GM19397 (cell line): ENCODE data around the gene PDXDC1.
"Not testable (repeated sequence)": the region's sequence is repeated elsewhere in the genome, so short reads cannot be mapped to it uniquely, and the experiment has no call there.

Source experiments
- ATAC-seq: cut with Tn5 transposase; IDR thresholded peaks from one replicate; pipeline ENCODE4 v1.9.1; 2021; ENCODE audit warnings: mild to moderate bottlenecking, moderate library complexity; ENCODE audit not compliant: unreplicated experiment

PDXDC1 gene

GRCh38 chr16:15057681-15058417 is 83.0 kb downstream of the PDXDC1 start:
- no peak for ATAC-seq

- ATAC-seq = no peak
These were observed 84.5 kb downstream of the PDXDC1 start for GRCh38 chr16:15059324-15059723.

DNA sequence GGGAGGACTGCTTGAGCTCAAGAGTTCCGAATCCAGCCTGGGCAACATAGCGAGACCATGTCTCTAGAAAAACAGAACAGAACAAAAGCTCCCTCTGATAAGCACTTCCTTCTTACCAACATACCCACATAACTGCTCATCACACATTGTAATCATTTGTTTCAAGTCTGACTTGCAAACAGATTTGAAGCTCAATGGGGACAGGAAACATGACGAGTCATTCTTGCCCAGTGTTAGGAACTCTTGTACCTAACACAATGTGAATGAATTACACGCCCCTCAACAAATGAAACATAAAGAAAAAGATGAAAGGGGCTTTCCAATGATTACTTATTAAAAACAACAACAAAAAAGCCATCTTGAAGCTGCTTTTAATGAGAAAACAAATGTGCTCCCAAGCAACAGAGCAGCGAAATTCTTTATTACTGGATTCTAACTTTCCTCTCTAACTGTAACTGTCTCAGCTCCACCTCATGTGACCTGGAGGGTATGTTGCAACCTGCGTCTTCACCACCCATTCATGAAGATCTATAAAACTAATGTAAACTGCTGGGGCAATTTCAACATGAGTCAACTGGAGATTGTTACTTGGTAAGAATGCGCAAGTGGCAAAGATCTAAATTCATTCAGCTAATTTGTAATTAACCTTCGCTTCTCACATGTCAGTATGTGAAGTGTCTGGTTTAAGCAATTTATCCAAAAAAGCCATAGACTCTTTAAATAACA is 87.4 kb downstream of the PDXDC1 start:
- ATAC-seq = not testable (repeated sequence)

GRCh38 chr16:15065961-15066360 is 91.1 kb downstream of the PDXDC1 start:
- ATAC-seq = not testable (repeated sequence)

GRCh38 chr16:15066690-15067089 is 91.9 kb downstream of the PDXDC1 start:
- ATAC-seq = not testable (repeated sequence)

GRCh38 chr16:15071013-15071412 is 96.2 kb downstream of the PDXDC1 start:
- not testable (repeated sequence) for ATAC-seq

GRCh38 chr16:15071916-15072769 is 97.3 kb downstream of the PDXDC1 start:
- ATAC-seq = not testable (repeated sequence)

- ATAC-seq = no peak
These were observed 98.3 kb downstream of the PDXDC1 start for GRCh38 chr16:15073101-15073500.

DNA sequence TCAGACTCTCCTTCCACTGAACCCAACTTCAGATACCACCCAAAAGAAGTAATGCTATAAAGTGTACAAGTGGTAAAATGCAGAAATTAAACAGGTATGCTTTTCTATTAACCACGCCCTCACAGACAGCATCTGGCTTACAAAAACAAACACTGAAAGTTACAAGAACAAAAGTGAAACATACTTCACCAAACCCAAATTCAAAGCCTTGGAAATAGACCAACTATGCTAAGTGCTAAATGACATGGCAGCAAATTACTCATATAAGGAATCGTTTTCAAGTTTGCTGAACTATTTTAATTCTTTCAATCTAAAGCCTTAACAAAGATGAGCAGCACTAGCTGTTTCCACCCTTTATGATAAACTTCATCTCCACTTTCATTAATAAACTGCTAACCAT is 101.3 kb downstream of the PDXDC1 start:
- ATAC-seq = not testable (repeated sequence)

- ATAC-seq = not testable (repeated sequence)
These were observed 106.1 kb downstream of the PDXDC1 start for GRCh38 chr16:15080883-15081282.

GRCh38 chr16:15082788-15083187 is 108.0 kb downstream of the PDXDC1 start:
- not testable (repeated sequence) for ATAC-seq

DNA sequence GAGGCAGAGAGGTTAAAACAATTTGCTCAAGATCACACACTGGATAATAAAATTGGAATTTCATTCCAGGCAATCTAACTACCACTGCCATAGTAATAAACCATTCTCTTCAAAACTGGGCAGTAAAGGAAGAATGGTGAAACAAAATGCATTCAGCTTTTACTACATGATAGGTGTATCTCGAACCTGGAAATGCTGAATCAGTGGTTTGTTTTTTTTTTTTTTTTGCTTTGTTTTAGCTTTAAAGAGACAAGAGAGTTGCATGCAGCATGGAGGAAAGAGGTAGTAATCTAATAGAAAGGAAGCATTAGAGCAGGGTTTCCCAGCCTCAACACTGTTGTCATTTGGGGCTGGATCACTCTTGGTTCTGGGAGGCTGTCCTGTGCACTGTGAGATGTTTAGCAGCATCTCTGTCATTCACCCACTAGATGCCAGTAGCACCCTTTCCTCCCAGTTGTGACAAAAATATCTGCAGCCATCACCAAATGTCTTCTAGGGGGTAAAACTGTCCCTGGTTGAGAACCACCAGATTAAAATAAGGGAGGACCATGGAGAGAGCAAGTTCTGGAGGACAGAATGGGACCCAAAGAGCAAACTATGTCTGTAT is 115.9 kb downstream of the PDXDC1 start:
- ATAC-seq = not testable (repeated sequence)

- ATAC-seq = not testable (repeated sequence)
These were observed 118.7 kb downstream of the PDXDC1 start for GRCh38 chr16:15093571-15093954.

- peak; percentile 99 for ATAC-seq
These were observed 119.4 kb downstream of the PDXDC1 start, which contains the start of gene RRN3 for GRCh38 chr16:15093955-15094827. Gene RRN3, minus strand, starts transcription at chr16:15094272. Its CDS starts 39 bp downstream, at chr16:15094233.

GRCh38 chr16:15096583-15096972 is 121.8 kb downstream of the PDXDC1 start:
- not testable (repeated sequence) for ATAC-seq

- ATAC-seq = not testable (repeated sequence)
These were observed 124.6 kb downstream of the PDXDC1 start for GRCh38 chr16:15099366-15099909.

DNA sequence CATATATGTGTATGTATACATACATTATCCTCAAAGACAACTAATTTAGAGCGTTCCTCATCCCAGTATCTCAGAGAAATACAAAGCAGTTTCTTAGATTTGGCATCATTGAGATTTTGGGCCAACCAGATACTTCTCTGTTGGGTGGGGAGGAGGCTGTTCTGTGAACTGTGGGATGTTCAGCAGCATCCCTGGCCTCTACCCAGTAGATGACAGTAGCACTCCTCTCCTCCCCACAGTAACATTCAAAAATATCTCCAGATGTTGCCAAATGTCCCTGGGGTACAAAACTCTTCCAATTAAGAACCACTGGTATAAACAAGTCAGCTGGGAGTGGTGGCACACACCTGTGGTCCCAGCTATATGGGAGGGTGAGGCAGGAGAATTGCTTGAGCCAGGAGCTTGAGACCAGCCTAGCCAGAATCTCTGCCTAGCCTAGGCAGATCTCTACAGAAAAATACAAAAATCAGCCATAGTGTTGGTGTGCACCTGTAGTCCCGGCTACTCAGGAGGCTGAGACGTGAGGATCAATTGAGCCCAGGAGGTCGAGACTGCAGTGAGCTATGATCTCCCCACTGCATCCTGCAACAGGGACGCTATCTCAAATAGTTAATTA is 125.7 kb downstream of the PDXDC1 start:
- not testable (repeated sequence) for ATAC-seq

- not testable (repeated sequence) for ATAC-seq
These were observed 153.0 kb downstream of the PDXDC1 start for GRCh38 chr16:15127641-15128425.
